IPS-15b (cell line): ENCODE results near the gene UTP18.
A peak's percentile ranks its signal among the peaks of the same experiment; 100 is the strongest.
"Not testable (repeated sequence)": the region's sequence is repeated elsewhere in the genome, so short reads cannot be mapped to it uniquely, and the experiment has no call there.

Experiments used
- H3K27me3 ChIP-seq: one replicate; pipeline ENCODE4 v1.6.1; 2013; ENCODE audit warnings: low read length; ENCODE audit not compliant: control insufficient read depth, insufficient read depth
- H3K36me3 ChIP-seq: one replicate; pipeline ENCODE4 v1.6.1; 2013; ENCODE audit warnings: low read length; ENCODE audit not compliant: control insufficient read depth, insufficient read depth
- H3K4me1 ChIP-seq: one replicate; pipeline ENCODE4 v1.6.1; 2013; ENCODE audit warnings: mild to moderate bottlenecking, low read length; ENCODE audit not compliant: control insufficient read depth, insufficient read depth
- H3K4me3 ChIP-seq: one replicate; pipeline ENCODE4 v1.5.1; 2013; ENCODE audit warnings: low read depth, low read length
- H3K9ac ChIP-seq: one replicate; pipeline ENCODE4 v1.6.1; 2013; ENCODE audit warnings: low read depth, mild to moderate bottlenecking, low read length
- H3K9me3 ChIP-seq: one replicate; pipeline ENCODE4 v1.6.1; 2013; ENCODE audit warnings: mild to moderate bottlenecking, low read length; ENCODE audit not compliant: control insufficient read depth, insufficient read depth

The UTP18 gene

GRCh38 chr17:51260237-51261023, at the start of gene UTP18:
TSS of gene UTP18 (plus strand) at chr17:51260546. CDS start at chr17:51260585, 39 bp downstream.
- H3K9ac ChIP-seq, result peak within 1 kb of the TSS; percentile 100
- H3K4me3 ChIP-seq, result peak within 1 kb of the TSS; percentile 100
- no peaks in the 10 kb centered on the region for H3K27me3 ChIP-seq
- no peaks in the 10 kb centered on the region for H3K36me3 ChIP-seq
- H3K4me1 ChIP-seq, result no peaks in the 10 kb centered on the region
- no peaks in the 10 kb centered on the region for H3K9me3 ChIP-seq

DNA sequence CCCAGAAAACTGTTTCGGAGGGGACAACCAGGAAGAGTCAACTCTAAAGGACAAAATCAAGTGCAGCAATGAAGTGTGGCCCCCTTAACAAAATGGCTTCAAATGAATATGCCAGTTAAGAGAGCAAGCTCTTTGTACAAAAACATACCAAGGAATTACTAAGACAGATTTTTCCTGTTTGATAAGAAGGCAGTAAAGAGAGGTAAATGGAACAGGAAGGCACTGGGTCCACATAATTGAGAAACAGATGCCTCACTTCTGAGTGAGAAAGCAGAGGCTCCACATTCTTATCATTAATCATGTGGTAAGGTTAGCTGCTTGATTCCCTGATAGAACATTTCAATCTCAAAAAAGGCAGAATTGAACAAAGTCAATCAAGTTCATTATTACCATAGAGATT, 45.4 kb upstream of the UTP18 start:
- no peak overlapping the region for H3K4me3 ChIP-seq
- no peaks in the 10 kb centered on the region for H3K27me3 ChIP-seq
- no peaks in the 10 kb centered on the region for H3K4me1 ChIP-seq
- no peaks in the 10 kb centered on the region for H3K9me3 ChIP-seq
- no peak overlapping the region for H3K9ac ChIP-seq
- peaks cover 8% of the 10 kb centered on the region for H3K36me3 ChIP-seq

GRCh38 chr17:51217946-51218345, 42.4 kb upstream of the UTP18 start:
- H3K4me3 ChIP-seq, result no peak overlapping the region
- no peaks in the 10 kb centered on the region for H3K9me3 ChIP-seq
- no peak overlapping the region for H3K9ac ChIP-seq
- peaks cover 12% of the 10 kb centered on the region for H3K36me3 ChIP-seq
- no peaks in the 10 kb centered on the region for H3K4me1 ChIP-seq
- H3K27me3 ChIP-seq, result no peaks in the 10 kb centered on the region

DNA sequence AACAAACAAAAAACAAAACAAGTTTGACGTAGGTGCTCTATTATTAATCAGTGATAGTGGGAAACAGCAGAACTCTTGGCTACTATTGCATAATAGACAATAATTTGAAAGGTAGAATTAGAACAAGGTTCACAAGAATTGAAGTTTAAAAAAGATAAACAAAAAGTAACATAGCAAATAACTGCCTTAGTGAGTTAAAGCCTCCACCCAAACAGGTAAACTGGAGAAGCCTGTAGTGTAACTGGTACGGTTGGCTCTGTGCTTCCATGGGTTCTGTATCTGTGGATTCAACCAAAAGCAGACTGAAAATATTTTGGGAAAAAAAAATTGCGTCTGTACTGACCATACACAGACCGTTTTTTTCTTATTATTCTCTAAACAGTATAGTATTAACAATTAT, 39.0 kb upstream of the UTP18 start:
- no peaks in the 10 kb centered on the region for H3K9me3 ChIP-seq
- no peak overlapping the region for H3K9ac ChIP-seq
- H3K36me3 ChIP-seq, result peaks cover 12% of the 10 kb centered on the region
- no peaks in the 10 kb centered on the region for H3K4me1 ChIP-seq
- no peak overlapping the region for H3K4me3 ChIP-seq
- H3K27me3 ChIP-seq, result no peaks in the 10 kb centered on the region

DNA sequence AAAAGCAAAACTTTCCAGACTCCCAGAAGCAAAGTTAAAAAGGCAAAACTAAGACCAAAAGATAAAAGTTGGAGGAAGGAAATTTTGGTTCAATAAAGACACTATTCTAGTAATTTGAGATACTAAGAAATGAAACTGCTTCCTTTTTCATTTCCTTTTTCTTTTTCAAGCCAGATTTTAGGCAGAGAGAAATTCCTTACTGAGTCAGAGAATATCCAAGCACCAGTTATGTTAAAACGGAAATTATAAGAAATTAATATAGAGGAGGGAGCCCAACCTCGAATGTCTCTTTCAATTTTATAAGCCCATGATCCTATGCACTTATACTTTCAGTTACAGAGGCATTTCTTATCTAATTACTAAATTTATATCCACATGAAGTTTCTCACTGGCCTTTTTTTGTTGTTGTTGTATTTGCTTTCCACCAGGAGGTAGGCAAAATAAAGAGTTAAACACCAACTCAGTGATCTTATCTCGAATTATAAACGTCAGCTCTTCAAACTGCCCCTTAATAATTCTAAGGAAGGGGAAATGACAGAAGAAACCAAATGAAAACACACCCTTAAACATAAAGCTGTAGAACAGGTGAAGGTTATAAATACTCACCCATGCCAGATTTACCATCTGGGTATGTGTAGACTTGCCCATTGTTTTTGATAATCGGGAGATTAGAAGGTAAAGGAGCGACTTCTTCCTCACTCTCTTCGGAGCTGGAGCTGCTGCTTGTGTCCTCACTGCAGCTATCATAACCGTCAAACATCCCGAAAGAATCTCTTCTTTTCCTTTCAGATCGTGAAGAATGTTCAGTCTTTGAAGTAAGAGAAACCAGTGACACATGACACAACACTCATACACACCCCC, 35.7 kb upstream of the UTP18 start:
- no peaks in the 10 kb centered on the region for H3K27me3 ChIP-seq
- no peak overlapping the region for H3K9ac ChIP-seq
- no peaks in the 10 kb centered on the region for H3K9me3 ChIP-seq
- no peaks in the 10 kb centered on the region for H3K4me1 ChIP-seq
- H3K36me3 ChIP-seq, result peaks cover 4% of the 10 kb centered on the region
- no peak overlapping the region for H3K4me3 ChIP-seq

GRCh38 chr17:51225523-51225922, 34.8 kb upstream of the UTP18 start:
- not testable (repeated sequence) for H3K27me3 ChIP-seq, H3K9ac ChIP-seq, H3K9me3 ChIP-seq, H3K36me3 ChIP-seq, H3K4me1 ChIP-seq, H3K4me3 ChIP-seq

- no peak overlapping the region for H3K4me3 ChIP-seq
- H3K36me3 ChIP-seq, result no peaks in the 10 kb centered on the region
- no peak overlapping the region for H3K9ac ChIP-seq
- H3K4me1 ChIP-seq, result no peaks in the 10 kb centered on the region
- H3K27me3 ChIP-seq, result no peaks in the 10 kb centered on the region
- no peaks in the 10 kb centered on the region for H3K9me3 ChIP-seq
Observed at GRCh38 chr17:51228161-51228560, 32.2 kb upstream of the UTP18 start.

DNA sequence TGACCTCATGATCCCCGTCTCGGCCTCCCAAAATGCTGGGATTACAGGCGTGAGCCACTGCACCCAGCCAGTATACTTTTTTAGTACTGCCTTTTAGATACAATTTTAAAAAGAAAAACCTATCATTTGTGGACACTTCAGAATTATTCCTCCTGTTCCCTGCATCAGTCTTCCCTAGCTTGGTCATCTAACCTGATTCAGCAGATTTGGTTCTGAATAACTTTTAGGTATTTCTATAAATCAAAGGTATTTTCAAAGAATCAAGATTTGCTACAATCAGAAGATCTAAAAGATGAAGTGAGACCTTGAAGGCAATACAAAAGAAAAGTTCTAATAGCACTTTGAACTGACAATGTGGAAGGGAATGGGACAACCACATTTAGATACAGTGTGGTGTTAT, 30.5 kb upstream of the UTP18 start:
- H3K4me1 ChIP-seq, result no peaks in the 10 kb centered on the region
- H3K27me3 ChIP-seq, result no peaks in the 10 kb centered on the region
- H3K9ac ChIP-seq, result no peak overlapping the region
- H3K9me3 ChIP-seq, result no peaks in the 10 kb centered on the region
- H3K4me3 ChIP-seq, result no peak overlapping the region
- no peaks in the 10 kb centered on the region for H3K36me3 ChIP-seq

DNA sequence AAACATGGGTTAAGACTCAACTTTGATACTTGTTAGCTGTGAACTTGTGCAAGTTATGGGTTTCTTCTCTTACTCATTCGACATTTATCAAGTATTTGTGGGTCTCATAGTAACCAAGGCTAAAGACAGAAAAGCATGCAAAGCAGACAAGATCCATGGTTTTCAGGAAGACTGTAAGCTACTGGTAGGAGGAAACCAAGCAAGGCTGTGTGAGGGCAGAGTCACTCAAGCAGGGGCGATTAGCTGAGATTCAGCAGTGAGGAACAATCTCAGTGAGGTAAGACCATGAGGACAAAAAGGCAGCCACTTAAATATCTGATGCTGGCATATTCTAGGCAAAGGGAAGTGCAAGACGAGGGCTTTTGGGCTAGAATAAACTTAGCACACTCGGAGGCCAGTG, 30.0 kb upstream of the UTP18 start:
- Histone ChIP-seq H3K36me3 (no peaks in the 10 kb centered on the region), H3K4me1 (no peaks in the 10 kb centered on the region), H3K4me3 (no peak overlapping the region), H3K9me3 (no peaks in the 10 kb centered on the region), H3K27me3 (no peaks in the 10 kb centered on the region), H3K9ac (no peak overlapping the region)

- Histone ChIP-seq H3K36me3 (no peaks in the 10 kb centered on the region), H3K4me1 (no peaks in the 10 kb centered on the region), H3K9ac (no peak overlapping the region), H3K9me3 (no peaks in the 10 kb centered on the region), H3K4me3 (no peak overlapping the region), H3K27me3 (no peaks in the 10 kb centered on the region)
Observed at GRCh38 chr17:51231999-51232398, 28.3 kb upstream of the UTP18 start.

- Histone ChIP-seq H3K27me3 (no peaks in the 10 kb centered on the region), H3K9me3 (no peaks in the 10 kb centered on the region), H3K4me3 (no peak overlapping the region), H3K36me3 (no peaks in the 10 kb centered on the region), H3K4me1 (no peaks in the 10 kb centered on the region), H3K9ac (no peak overlapping the region)
Observed at GRCh38 chr17:51234162-51234561, 26.2 kb upstream of the UTP18 start.
